Measurements from ENCODE around the gene KCNMA1.
A peak's percentile ranks its signal among the peaks of the same experiment; 100 is the strongest.

KCNMA1 gene

GRCh38 chr10:76990561-76990960, 647.0 kb downstream of the KCNMA1 start:
- no peak for DNase-seq

GRCh38 chr10:76984559-76985443, 652.8 kb downstream of the KCNMA1 start:
- DNase-seq: peak; percentile 90

- DNase-seq: no peak
Measured at GRCh38 chr10:76983624-76984023, 654.0 kb downstream of the KCNMA1 start.

GRCh38 chr10:76982671-76983070, 654.9 kb downstream of the KCNMA1 start:
- DNase-seq: no peak

- DNase-seq: no peak
Measured at GRCh38 chr10:76981251-76981650, 656.4 kb downstream of the KCNMA1 start.

- no peak for DNase-seq
Measured at GRCh38 chr10:76977901-76978300, 659.7 kb downstream of the KCNMA1 start.

- DNase-seq: no peak
Measured at GRCh38 chr10:76977046-76977445, 660.6 kb downstream of the KCNMA1 start.

- DNase-seq: no peak
Measured at GRCh38 chr10:76976142-76976541, 661.5 kb downstream of the KCNMA1 start.

- no peak for DNase-seq
Measured at GRCh38 chr10:76975126-76975525, 662.5 kb downstream of the KCNMA1 start.

GRCh38 chr10:76974017-76974691, 663.5 kb downstream of the KCNMA1 start:
- no peak for DNase-seq

GRCh38 chr10:76973091-76974016, 664.3 kb downstream of the KCNMA1 start:
- no peak for DNase-seq

- no peak for DNase-seq
Measured at GRCh38 chr10:76972541-76972940, 665.1 kb downstream of the KCNMA1 start.

GRCh38 chr10:76971547-76972170, 665.9 kb downstream of the KCNMA1 start:
- no peak for DNase-seq

- no peak for DNase-seq
Measured at GRCh38 chr10:76970711-76971519, 666.7 kb downstream of the KCNMA1 start.

- no peak for DNase-seq
Measured at GRCh38 chr10:76969366-76969948, 668.2 kb downstream of the KCNMA1 start.

- DNase-seq: no peak
Measured at GRCh38 chr10:76968483-76968882, 669.1 kb downstream of the KCNMA1 start.

GRCh38 chr10:76962851-76963250, 674.8 kb downstream of the KCNMA1 start:
- no peak for DNase-seq

GRCh38 chr10:76961841-76962240, 675.8 kb downstream of the KCNMA1 start:
- no peak for DNase-seq

GRCh38 chr10:76959111-76959510, 678.5 kb downstream of the KCNMA1 start:
- no peak for DNase-seq

- DNase-seq: no peak
Measured at GRCh38 chr10:76954838-76955237, 682.8 kb downstream of the KCNMA1 start.

GRCh38 chr10:76950354-76950753, 687.3 kb downstream of the KCNMA1 start:
- no peak for DNase-seq
